HG03280 (cell line): ENCODE results near the gene MRPS7.
"Not testable (repeated sequence)": the region's sequence is repeated elsewhere in the genome, so short reads cannot be mapped to it uniquely, and the experiment has no call there.

Source experiments
- ATAC-seq: cut with Tn5 transposase; IDR thresholded peaks from one replicate; pipeline ENCODE4 v1.9.1; 2021; ENCODE audit warnings: mild to moderate bottlenecking, moderate library complexity; ENCODE audit not compliant: unreplicated experiment

MRPS7 gene

GRCh38 chr17:75270966-75271232 lies 9.2 kb downstream of the MRPS7 start, which contains the start of gene MIF4GD:
TSS of gene MIF4GD (minus strand) at chr17:75271231. CDS start at chr17:75270195, 1,036 bp downstream.
- ATAC-seq = no peak

- ATAC-seq = peak; percentile 77
Measured at GRCh38 chr17:75271233-75271954, 9.7 kb downstream of the MRPS7 start.

- no peak for ATAC-seq
Measured at GRCh38 chr17:75271955-75272847, 10.5 kb downstream of the MRPS7 start.

GRCh38 chr17:75272848-75273184 lies 11.1 kb downstream of the MRPS7 start:
- no peak for ATAC-seq

GRCh38 chr17:75273977-75274708 lies 12.5 kb downstream of the MRPS7 start:
- ATAC-seq = no peak

GRCh38 chr17:75277664-75278071 lies 16.0 kb downstream of the MRPS7 start:
- ATAC-seq = no peak

- ATAC-seq = not testable (repeated sequence)
Measured at GRCh38 chr17:75280189-75280588, 18.5 kb downstream of the MRPS7 start.

- no peak for ATAC-seq
Measured at GRCh38 chr17:75285123-75285522, 23.4 kb downstream of the MRPS7 start.

- no peak for ATAC-seq
Measured at GRCh38 chr17:75287221-75287620, 25.5 kb downstream of the MRPS7 start.

- ATAC-seq = no peak
Measured at GRCh38 chr17:75288359-75288758, 26.7 kb downstream of the MRPS7 start.

GRCh38 chr17:75288770-75289114 lies 27.1 kb downstream of the MRPS7 start:
- peak; percentile 7 for ATAC-seq

GRCh38 chr17:75289115-75289831 lies 27.6 kb downstream of the MRPS7 start, which contains the start of gene SLC25A19:
TSS of gene SLC25A19 (minus strand) at chr17:75289433. CDS start at chr17:75286764, 2,669 bp downstream.
- peak; percentile 93 for ATAC-seq

- ATAC-seq = peak; percentile 20
Measured at GRCh38 chr17:75289832-75290337, 28.2 kb downstream of the MRPS7 start.

- ATAC-seq = not testable (repeated sequence)
Measured at GRCh38 chr17:75292810-75293448, 31.2 kb downstream of the MRPS7 start.

GRCh38 chr17:75295201-75296158 lies 33.8 kb downstream of the MRPS7 start:
- ATAC-seq = peak; percentile 62

GRCh38 chr17:75300280-75300679 lies 38.6 kb downstream of the MRPS7 start:
- no peak for ATAC-seq

GRCh38 chr17:75301049-75301448 lies 39.4 kb downstream of the MRPS7 start:
- ATAC-seq = no peak

GRCh38 chr17:75301502-75302206 lies 40.0 kb downstream of the MRPS7 start:
- no peak for ATAC-seq
